GM12891 (cell line): ENCODE measurements around the gene ARL17A.
"Not testable (repeated sequence)": the region's sequence is repeated elsewhere in the genome, so short reads cannot be mapped to it uniquely, and the experiment has no call there.

Experiments used
- PAX5 ChIP-seq: IDR thresholded peaks from 2 replicates; pipeline ENCODE4 v1.6.1; 2011; ENCODE audit warnings: low read length, moderate library complexity, mild to moderate bottlenecking; ENCODE audit not compliant: insufficient read depth, severe bottlenecking
- POLR2A ChIP-seq: IDR thresholded peaks from 2 replicates; pipeline ENCODE4 v1.6.1; 2011; ENCODE audit warnings: low read depth, low read length, control low read depth
- POLR2AphosphoS5 ChIP-seq: IDR thresholded peaks from 2 replicates; pipeline ENCODE4 v1.6.1; 2011; ENCODE audit warnings: low read depth, low read length, control low read depth
- POU2F2 ChIP-seq: IDR thresholded peaks from 2 replicates; pipeline ENCODE4 v1.6.1; 2011; ENCODE audit warnings: low read depth, mild to moderate bottlenecking, control low read depth, low read length, moderate library complexity
- TAF1 ChIP-seq: IDR thresholded peaks from 2 replicates; pipeline ENCODE4 v1.6.1; 2011; ENCODE audit warnings: low read depth, low read length, control low read depth

- not testable (repeated sequence) for TF ChIP-seq POLR2AphosphoS5, POLR2A, TAF1, PAX5, POU2F2
Observed at GRCh38 chr17:46580082-46580481, 591 bp upstream of the ARL17A start.
